ENCODE measurements around the gene MT3.

Gene MT3

GRCh38 chr16:56628486-56629350 lies 39.4 kb downstream of the MT3 start:
- DNase-seq (ENCODE audit: extremely low read depth in 1 of 2, low read depth in 1 of 2): no peak

GRCh38 chr16:56629531-56629930 lies 40.2 kb downstream of the MT3 start:
- DNase-seq (ENCODE audit: extremely low read depth in 1 of 2, low read depth in 1 of 2): no peak

GRCh38 chr16:56630134-56630533 lies 40.8 kb downstream of the MT3 start:
- no peak for DNase-seq (ENCODE audit: extremely low read depth in 1 of 2, low read depth in 1 of 2)

- no peak for DNase-seq (ENCODE audit: extremely low read depth in 1 of 2, low read depth in 1 of 2)
These were observed 41.9 kb downstream of the MT3 start for GRCh38 chr16:56631197-56631596.

- DNase-seq (ENCODE audit: extremely low read depth in 1 of 2, low read depth in 1 of 2): no peak
These were observed 42.5 kb downstream of the MT3 start for GRCh38 chr16:56631832-56632155.

GRCh38 chr16:56632156-56632847 lies 43.0 kb downstream of the MT3 start, which contains the start of gene MT1M:
MT1M (plus strand) TSS chr16:56632659; CDS start chr16:56632732, 73 bp downstream.
- no peak for DNase-seq (ENCODE audit: extremely low read depth in 1 of 2, low read depth in 1 of 2)

GRCh38 chr16:56632848-56633365 lies 43.6 kb downstream of the MT3 start:
- DNase-seq (ENCODE audit: extremely low read depth in 1 of 2, low read depth in 1 of 2): no peak

- DNase-seq (ENCODE audit: extremely low read depth in 1 of 2, low read depth in 1 of 2): no peak
These were observed 44.2 kb downstream of the MT3 start for GRCh38 chr16:56633535-56633934.

- DNase-seq (ENCODE audit: extremely low read depth in 1 of 2, low read depth in 1 of 2): no peak
These were observed 45.5 kb downstream of the MT3 start for GRCh38 chr16:56634715-56635440.

GRCh38 chr16:56635441-56635967 lies 46.2 kb downstream of the MT3 start:
- no peak for DNase-seq (ENCODE audit: extremely low read depth in 1 of 2, low read depth in 1 of 2)

GRCh38 chr16:56636616-56637413 lies 47.5 kb downstream of the MT3 start:
- DNase-seq (ENCODE audit: extremely low read depth in 1 of 2, low read depth in 1 of 2): no peak

GRCh38 chr16:56637814-56638750 lies 48.8 kb downstream of the MT3 start, which contains the start of gene MT1A:
MT1A (plus strand) TSS chr16:56638666; CDS start chr16:56638739, 73 bp downstream.
- no peak for DNase-seq (ENCODE audit: extremely low read depth in 1 of 2, low read depth in 1 of 2)

GRCh38 chr16:56639045-56639444 lies 49.7 kb downstream of the MT3 start:
- DNase-seq (ENCODE audit: extremely low read depth in 1 of 2, low read depth in 1 of 2): no peak

GRCh38 chr16:56640076-56640475 lies 50.7 kb downstream of the MT3 start:
- no peak for DNase-seq (ENCODE audit: extremely low read depth in 1 of 2, low read depth in 1 of 2)

All from activated CD8-positive, alpha-beta memory T cell treated with anti-CD3 and anti-CD28 coated beads for 1 hour (primary cell).